HG03439 (cell line): Measurements from ENCODE around the gene ZNF200.

Source experiments
- ATAC-seq: cut with Tn5 transposase; IDR thresholded peaks from one replicate; pipeline ENCODE4 v1.9.1; 2021; ENCODE audit warnings: mild to moderate bottlenecking, moderate library complexity; ENCODE audit not compliant: unreplicated experiment

Gene ZNF200

DNA sequence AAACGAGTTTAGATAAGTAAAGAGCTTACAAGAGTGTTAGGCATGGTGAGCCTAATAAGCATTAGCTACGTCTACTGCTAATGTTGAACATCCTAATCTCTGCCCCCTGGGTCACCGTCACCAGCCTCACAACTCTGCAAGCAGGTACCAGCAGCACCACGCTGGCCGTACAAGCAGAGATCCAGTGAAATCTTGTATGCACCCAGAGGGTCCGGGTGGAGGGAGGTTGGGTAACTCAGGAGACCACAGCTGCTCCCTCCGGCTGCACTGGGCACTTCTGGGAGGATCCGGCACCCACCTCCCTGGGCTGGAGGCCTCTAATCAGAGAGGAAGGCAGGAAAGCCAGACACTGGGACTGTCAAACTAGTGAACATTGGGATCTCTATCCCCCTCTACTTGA, 55.3 kb downstream of the ZNF200 start:
- ATAC-seq = no peak

DNA sequence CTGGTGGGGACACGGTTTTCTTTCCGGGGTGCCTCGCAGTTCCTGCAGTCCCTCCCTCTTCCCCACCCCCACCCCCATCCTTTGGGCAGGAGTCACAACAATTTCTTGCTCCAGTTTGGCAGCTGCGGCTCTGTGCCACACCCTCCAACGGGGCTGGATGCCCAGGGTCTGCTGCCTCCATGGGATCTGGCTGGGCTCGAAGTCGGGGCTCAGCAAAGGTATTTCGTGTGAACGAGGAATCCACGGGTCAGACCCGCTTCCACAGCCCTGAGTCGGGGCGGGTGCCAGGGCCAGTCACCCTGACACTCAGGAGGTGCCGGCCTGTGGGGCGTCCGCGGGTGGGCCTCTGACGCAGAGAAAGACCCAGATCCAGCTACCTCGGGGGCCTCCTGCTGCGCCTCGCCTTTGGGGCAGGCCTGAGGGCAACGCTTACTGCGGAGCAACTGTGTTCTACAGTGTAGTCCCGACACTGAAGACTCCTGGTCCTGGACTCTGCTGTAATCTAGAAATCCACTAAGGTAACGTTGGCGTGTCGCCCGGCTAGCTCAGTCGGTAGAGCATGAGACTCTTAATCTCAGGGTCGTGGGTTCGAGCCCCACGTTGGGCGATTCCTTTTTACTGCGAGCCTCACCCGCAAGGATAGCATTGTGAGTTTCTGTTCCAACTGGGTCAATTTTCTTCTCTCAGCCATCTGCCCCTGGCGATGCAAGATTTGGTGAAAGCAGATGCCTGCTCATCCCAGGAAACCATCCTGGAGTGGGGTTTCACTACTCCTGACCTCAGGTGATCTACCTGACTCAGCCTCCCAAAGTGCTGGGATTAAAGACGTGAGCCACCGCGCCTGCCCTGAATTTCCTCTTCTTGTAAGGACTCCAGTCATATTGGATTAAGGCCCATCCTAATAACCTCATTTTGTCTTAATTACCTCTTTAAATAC, 59.5 kb downstream of the ZNF200 start:
- ATAC-seq = no peak

DNA sequence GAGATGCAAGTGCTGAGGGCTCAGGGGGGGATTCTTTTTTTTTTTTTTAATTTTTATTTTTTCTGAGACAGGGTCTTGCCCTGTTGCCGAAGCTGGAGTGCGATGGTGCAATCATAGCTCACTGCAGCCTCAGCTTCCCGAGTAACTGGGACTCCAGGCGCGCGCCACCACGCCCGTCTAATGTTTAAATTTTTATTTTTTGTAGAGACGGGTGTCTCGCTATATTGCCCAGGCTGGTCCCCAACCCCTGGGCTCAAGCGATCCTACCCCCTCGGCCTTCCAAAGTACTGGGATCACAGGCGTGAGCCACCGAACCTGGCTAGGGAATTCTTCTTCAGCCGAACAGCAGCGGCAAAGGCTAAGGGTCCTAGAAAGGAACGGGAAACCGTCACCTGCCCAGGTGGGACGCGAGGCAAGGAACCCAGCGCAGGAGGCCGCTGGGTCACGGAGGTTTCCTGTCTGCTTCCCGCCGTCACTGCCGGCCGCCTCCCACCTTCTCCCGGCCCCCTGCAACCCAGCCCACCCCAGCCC, 60.3 kb downstream of the ZNF200 start:
- ATAC-seq = no peak

DNA sequence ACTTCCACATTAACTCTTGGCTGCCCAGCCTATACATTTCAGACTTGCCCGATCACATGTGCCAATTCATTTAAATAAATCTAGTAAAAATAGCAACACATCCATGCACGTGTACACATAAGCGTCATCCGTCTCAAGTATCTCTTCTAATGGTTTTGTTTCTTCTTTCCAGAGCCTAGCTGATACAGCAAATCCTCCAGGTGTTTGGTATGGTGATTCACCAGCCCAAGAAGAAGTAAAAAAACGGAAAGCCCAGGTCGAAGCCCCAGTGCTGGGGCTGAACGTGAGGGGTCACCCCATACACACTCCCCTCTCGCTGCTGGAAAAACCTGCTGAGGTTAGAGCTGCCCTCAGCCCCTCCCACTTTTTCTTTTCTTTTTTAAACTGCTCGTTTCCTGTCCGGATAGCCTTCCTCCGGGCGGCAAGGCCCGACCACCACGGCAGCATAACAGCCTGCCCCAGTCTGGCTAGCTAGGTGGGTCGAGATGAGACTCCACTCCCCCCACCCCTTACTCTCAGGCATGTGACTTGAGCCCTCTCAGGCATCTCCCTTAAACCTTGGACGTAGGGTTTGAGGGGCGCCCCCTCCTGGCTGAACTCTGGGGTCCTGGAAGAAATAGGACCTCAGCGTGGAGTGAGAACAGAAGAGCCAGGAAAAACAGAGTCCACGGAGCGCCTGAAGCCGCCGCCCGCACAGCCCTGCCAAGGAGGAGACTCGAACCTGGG, 60.9 kb downstream of the ZNF200 start:
- ATAC-seq = no peak
